ENCODE measurements around the gene PCBD2.
"Not testable (repeated sequence)": the region's sequence is repeated elsewhere in the genome, so short reads cannot be mapped to it uniquely, and the experiment has no call there.

PCBD2 gene

GRCh38 chr5:134995850-134996402 lies 91.0 kb downstream of the PCBD2 start:
- Histone ChIP-seq H3K36me3 (ENCODE audit: control insufficient read depth, insufficient read depth, low read length) (no peaks in the 10 kb centered on the region), H3K27me3 (replicated peaks; ENCODE audit: control insufficient read depth, insufficient read depth, low read length, poor library complexity, severe bottlenecking) (no peaks in the 10 kb centered on the region), H3K4me1 (ENCODE audit: control insufficient read depth, insufficient read depth, low read length, poor library complexity, severe bottlenecking) (no peaks in the 10 kb centered on the region), H3K9me3 (ENCODE audit: control insufficient read depth, low read length) (no peaks in the 10 kb centered on the region), H3K4me3 (ENCODE audit: insufficient read depth, low read depth, low read length, poor library complexity, severe bottlenecking) (no peak overlapping the region), H3K27ac (ENCODE audit: insufficient read depth, low read length, poor library complexity, severe bottlenecking) (no peak overlapping the region)
- DNase-seq = no peak

- no peak for DNase-seq
- H3K36me3 ChIP-seq (ENCODE audit: control insufficient read depth, insufficient read depth, low read length) = no peaks in the 10 kb centered on the region
- no peak overlapping the region for H3K4me3 ChIP-seq (ENCODE audit: insufficient read depth, low read depth, low read length, poor library complexity, severe bottlenecking)
- H3K4me1 ChIP-seq (ENCODE audit: control insufficient read depth, insufficient read depth, low read length, poor library complexity, severe bottlenecking) = no peaks in the 10 kb centered on the region
- no peaks in the 10 kb centered on the region for H3K9me3 ChIP-seq (ENCODE audit: control insufficient read depth, low read length)
- no peak overlapping the region for H3K27ac ChIP-seq (ENCODE audit: insufficient read depth, low read length, poor library complexity, severe bottlenecking)
- H3K27me3 ChIP-seq (replicated peaks; ENCODE audit: control insufficient read depth, insufficient read depth, low read length, poor library complexity, severe bottlenecking) = no peaks in the 10 kb centered on the region
Measured at GRCh38 chr5:134997015-134997414, 92.1 kb downstream of the PCBD2 start.

GRCh38 chr5:134998068-134998467 lies 93.1 kb downstream of the PCBD2 start:
- not testable (repeated sequence) for H3K9me3 ChIP-seq (ENCODE audit: control insufficient read depth, low read length); H3K27me3 ChIP-seq (replicated peaks; ENCODE audit: control insufficient read depth, insufficient read depth, low read length, poor library complexity, severe bottlenecking); H3K4me1 ChIP-seq (ENCODE audit: control insufficient read depth, insufficient read depth, low read length, poor library complexity, severe bottlenecking); DNase-seq; H3K4me3 ChIP-seq (ENCODE audit: insufficient read depth, low read depth, low read length, poor library complexity, severe bottlenecking); H3K27ac ChIP-seq (ENCODE audit: insufficient read depth, low read length, poor library complexity, severe bottlenecking); H3K36me3 ChIP-seq (ENCODE audit: control insufficient read depth, insufficient read depth, low read length)

- Histone ChIP-seq H3K27me3 (replicated peaks; ENCODE audit: control insufficient read depth, insufficient read depth, low read length, poor library complexity, severe bottlenecking) (no peaks in the 10 kb centered on the region), H3K4me3 (ENCODE audit: insufficient read depth, low read depth, low read length, poor library complexity, severe bottlenecking) (no peak overlapping the region), H3K4me1 (ENCODE audit: control insufficient read depth, insufficient read depth, low read length, poor library complexity, severe bottlenecking) (no peaks in the 10 kb centered on the region), H3K27ac (ENCODE audit: insufficient read depth, low read length, poor library complexity, severe bottlenecking) (no peak overlapping the region), H3K36me3 (ENCODE audit: control insufficient read depth, insufficient read depth, low read length) (no peaks in the 10 kb centered on the region), H3K9me3 (ENCODE audit: control insufficient read depth, low read length) (no peaks in the 10 kb centered on the region)
- DNase-seq = no peak
Measured at GRCh38 chr5:135004376-135004775, 99.4 kb downstream of the PCBD2 start.

GRCh38 chr5:135005076-135005475 lies 100.1 kb downstream of the PCBD2 start:
- Histone ChIP-seq H3K27me3 (replicated peaks; ENCODE audit: control insufficient read depth, insufficient read depth, low read length, poor library complexity, severe bottlenecking) (no peaks in the 10 kb centered on the region), H3K4me1 (ENCODE audit: control insufficient read depth, insufficient read depth, low read length, poor library complexity, severe bottlenecking) (no peaks in the 10 kb centered on the region), H3K27ac (ENCODE audit: insufficient read depth, low read length, poor library complexity, severe bottlenecking) (no peak overlapping the region), H3K9me3 (ENCODE audit: control insufficient read depth, low read length) (no peaks in the 10 kb centered on the region), H3K36me3 (ENCODE audit: control insufficient read depth, insufficient read depth, low read length) (no peaks in the 10 kb centered on the region), H3K4me3 (ENCODE audit: insufficient read depth, low read depth, low read length, poor library complexity, severe bottlenecking) (no peak overlapping the region)
- DNase-seq = no peak

- H3K4me1 ChIP-seq (ENCODE audit: control insufficient read depth, insufficient read depth, low read length, poor library complexity, severe bottlenecking) = no peaks in the 10 kb centered on the region
- H3K27ac ChIP-seq (ENCODE audit: insufficient read depth, low read length, poor library complexity, severe bottlenecking) = no peak overlapping the region
- no peak for DNase-seq
- no peaks in the 10 kb centered on the region for H3K27me3 ChIP-seq (replicated peaks; ENCODE audit: control insufficient read depth, insufficient read depth, low read length, poor library complexity, severe bottlenecking)
- no peaks in the 10 kb centered on the region for H3K9me3 ChIP-seq (ENCODE audit: control insufficient read depth, low read length)
- no peak overlapping the region for H3K4me3 ChIP-seq (ENCODE audit: insufficient read depth, low read depth, low read length, poor library complexity, severe bottlenecking)
- H3K36me3 ChIP-seq (ENCODE audit: control insufficient read depth, insufficient read depth, low read length) = no peaks in the 10 kb centered on the region
Measured at GRCh38 chr5:135007305-135007704, 102.4 kb downstream of the PCBD2 start.

- no peaks in the 10 kb centered on the region for H3K9me3 ChIP-seq (ENCODE audit: control insufficient read depth, low read length)
Measured at GRCh38 chr5:135007749-135008363, 102.9 kb downstream of the PCBD2 start.

GRCh38 chr5:135008556-135008955 lies 103.6 kb downstream of the PCBD2 start:
- Histone ChIP-seq H3K27ac (ENCODE audit: insufficient read depth, low read length, poor library complexity, severe bottlenecking) (no peak overlapping the region), H3K9me3 (ENCODE audit: control insufficient read depth, low read length) (no peaks in the 10 kb centered on the region), H3K4me3 (ENCODE audit: insufficient read depth, low read depth, low read length, poor library complexity, severe bottlenecking) (no peak overlapping the region), H3K36me3 (ENCODE audit: control insufficient read depth, insufficient read depth, low read length) (no peaks in the 10 kb centered on the region), H3K27me3 (replicated peaks; ENCODE audit: control insufficient read depth, insufficient read depth, low read length, poor library complexity, severe bottlenecking) (no peaks in the 10 kb centered on the region), H3K4me1 (ENCODE audit: control insufficient read depth, insufficient read depth, low read length, poor library complexity, severe bottlenecking) (no peaks in the 10 kb centered on the region)
- DNase-seq = no peak

More at GRCh38 chr5:135007749-135008363, 102.9 kb downstream of the PCBD2 start:
- Histone ChIP-seq H3K27me3 (replicated peaks; ENCODE audit: control insufficient read depth, insufficient read depth, low read length, poor library complexity, severe bottlenecking) (no peaks in the 10 kb centered on the region), H3K4me3 (ENCODE audit: insufficient read depth, low read depth, low read length, poor library complexity, severe bottlenecking) (no peak overlapping the region), H3K36me3 (ENCODE audit: control insufficient read depth, insufficient read depth, low read length) (no peaks in the 10 kb centered on the region), H3K4me1 (ENCODE audit: control insufficient read depth, insufficient read depth, low read length, poor library complexity, severe bottlenecking) (no peaks in the 10 kb centered on the region), H3K27ac (ENCODE audit: insufficient read depth, low read length, poor library complexity, severe bottlenecking) (no peak overlapping the region)
- DNase-seq = no peak

- H3K27ac ChIP-seq (ENCODE audit: insufficient read depth, low read length, poor library complexity, severe bottlenecking) = no peak overlapping the region
- H3K27me3 ChIP-seq (replicated peaks; ENCODE audit: control insufficient read depth, insufficient read depth, low read length, poor library complexity, severe bottlenecking) = no peaks in the 10 kb centered on the region
- no peaks in the 10 kb centered on the region for H3K9me3 ChIP-seq (ENCODE audit: control insufficient read depth, low read length)
- H3K4me1 ChIP-seq (ENCODE audit: control insufficient read depth, insufficient read depth, low read length, poor library complexity, severe bottlenecking) = no peaks in the 10 kb centered on the region
- H3K4me3 ChIP-seq (ENCODE audit: insufficient read depth, low read depth, low read length, poor library complexity, severe bottlenecking) = no peak overlapping the region
- H3K36me3 ChIP-seq (ENCODE audit: control insufficient read depth, insufficient read depth, low read length) = no peaks in the 10 kb centered on the region
- DNase-seq = no peak
Measured at GRCh38 chr5:135008981-135009735, 104.2 kb downstream of the PCBD2 start.

GRCh38 chr5:135009736-135010501 lies 105.0 kb downstream of the PCBD2 start:
- no peak for DNase-seq
- Histone ChIP-seq H3K27me3 (replicated peaks; ENCODE audit: control insufficient read depth, insufficient read depth, low read length, poor library complexity, severe bottlenecking) (no peaks in the 10 kb centered on the region), H3K9me3 (ENCODE audit: control insufficient read depth, low read length) (no peaks in the 10 kb centered on the region), H3K4me1 (ENCODE audit: control insufficient read depth, insufficient read depth, low read length, poor library complexity, severe bottlenecking) (no peaks in the 10 kb centered on the region), H3K4me3 (ENCODE audit: insufficient read depth, low read depth, low read length, poor library complexity, severe bottlenecking) (no peak overlapping the region), H3K27ac (ENCODE audit: insufficient read depth, low read length, poor library complexity, severe bottlenecking) (no peak overlapping the region), H3K36me3 (ENCODE audit: control insufficient read depth, insufficient read depth, low read length) (no peaks in the 10 kb centered on the region)

All from effector memory CD4-positive, alpha-beta T cell (primary cell).